ENCODE measurements around the gene ATP5PD.

ATP5PD gene

DNA sequence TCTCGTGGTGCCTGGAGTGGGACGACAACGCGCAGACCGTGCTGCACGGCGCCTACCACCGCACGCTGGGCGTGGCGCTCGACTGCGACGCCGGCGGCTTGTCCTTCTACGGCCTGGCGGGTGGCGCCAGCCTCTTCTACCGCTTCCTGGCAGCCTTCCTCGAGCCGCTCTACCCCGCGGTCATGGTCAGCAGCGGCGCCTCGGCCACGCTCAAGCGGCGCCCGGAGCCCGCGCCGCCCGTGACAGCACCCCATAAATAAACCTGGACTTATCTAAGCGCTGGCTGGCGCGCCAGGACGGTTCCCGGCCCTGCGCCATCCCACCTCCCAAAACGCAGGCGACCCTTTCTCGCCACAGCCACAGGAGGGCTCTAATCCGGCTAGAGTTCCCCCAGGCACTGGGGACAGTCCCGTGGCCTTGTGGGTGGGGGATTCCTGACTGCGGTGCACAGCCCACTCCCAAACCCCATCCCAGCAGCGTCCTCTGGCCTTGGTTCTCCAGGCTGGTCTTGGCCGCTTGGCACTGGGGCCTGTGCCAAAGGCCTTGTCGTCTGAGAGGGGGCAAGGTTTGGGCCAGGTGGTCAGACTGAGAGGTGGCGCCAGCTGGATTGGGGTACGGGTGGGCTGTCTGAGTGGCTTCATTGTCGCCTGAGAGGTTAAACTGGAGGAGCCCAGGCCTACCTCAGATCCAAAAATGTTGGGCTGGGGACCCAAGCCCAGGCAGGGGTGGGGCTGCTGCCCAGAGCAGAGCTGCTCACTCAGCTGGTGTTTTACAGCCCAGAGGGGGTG, 30.9 kb upstream of the ATP5PD start:
- H3K4me3 ChIP-seq (ENCODE audit: low read length), result peak overlapping the region; percentile 57
- no peaks in the 10 kb centered on the region for H3F3A ChIP-seq (ENCODE audit: control insufficient read depth, insufficient read depth)
- no peaks in the 10 kb centered on the region for H4K20me1 ChIP-seq (ENCODE audit: control insufficient read depth, insufficient read depth, low read depth, low read length)
- H3K36me3 ChIP-seq (ENCODE audit: control insufficient read depth, low read length), result no peaks in the 10 kb centered on the region
- TF ChIP-seq, protein P1, sequence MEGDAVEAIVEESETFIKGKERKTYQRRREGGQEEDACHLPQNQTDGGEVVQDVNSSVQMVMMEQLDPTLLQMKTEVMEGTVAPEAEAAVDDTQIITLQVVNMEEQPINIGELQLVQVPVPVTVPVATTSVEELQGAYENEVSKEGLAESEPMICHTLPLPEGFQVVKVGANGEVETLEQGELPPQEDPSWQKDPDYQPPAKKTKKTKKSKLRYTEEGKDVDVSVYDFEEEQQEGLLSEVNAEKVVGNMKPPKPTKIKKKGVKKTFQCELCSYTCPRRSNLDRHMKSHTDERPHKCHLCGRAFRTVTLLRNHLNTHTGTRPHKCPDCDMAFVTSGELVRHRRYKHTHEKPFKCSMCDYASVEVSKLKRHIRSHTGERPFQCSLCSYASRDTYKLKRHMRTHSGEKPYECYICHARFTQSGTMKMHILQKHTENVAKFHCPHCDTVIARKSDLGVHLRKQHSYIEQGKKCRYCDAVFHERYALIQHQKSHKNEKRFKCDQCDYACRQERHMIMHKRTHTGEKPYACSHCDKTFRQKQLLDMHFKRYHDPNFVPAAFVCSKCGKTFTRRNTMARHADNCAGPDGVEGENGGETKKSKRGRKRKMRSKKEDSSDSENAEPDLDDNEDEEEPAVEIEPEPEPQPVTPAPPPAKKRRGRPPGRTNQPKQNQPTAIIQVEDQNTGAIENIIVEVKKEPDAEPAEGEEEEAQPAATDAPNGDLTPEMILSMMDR (IDR thresholded peaks at IDR 0.05; ENCODE audit: low read depth, low read length, poor library complexity, severe bottlenecking), result peak; percentile 33
- peak; percentile 80 for TF ChIP-seq EZH2phosphoT487 (IDR thresholded peaks at IDR 0.05; ENCODE audit: borderline replicate concordance, low read length)
- peak overlapping the region; percentile 71 for H3K4me2 ChIP-seq (ENCODE audit: low read length)
- no peak overlapping the region for H3K27ac ChIP-seq (ENCODE audit: low read depth, low read length)
- no peaks in the 10 kb centered on the region for H3K9me2 ChIP-seq (replicated peaks; ENCODE audit: control insufficient read depth, low read length)
- H3K4me1 ChIP-seq (ENCODE audit: control insufficient read depth, low read length), result peaks cover 10% of the 10 kb centered on the region
- no peaks in the 10 kb centered on the region for H3K9me3 ChIP-seq (ENCODE audit: control insufficient read depth, insufficient read depth, low read length)
- H3K79me2 ChIP-seq (ENCODE audit: control insufficient read depth, low read length), result no peaks in the 10 kb centered on the region
- peaks cover 42% of the 10 kb centered on the region for H3K27me3 ChIP-seq (ENCODE audit: control insufficient read depth, low read length)

DNA sequence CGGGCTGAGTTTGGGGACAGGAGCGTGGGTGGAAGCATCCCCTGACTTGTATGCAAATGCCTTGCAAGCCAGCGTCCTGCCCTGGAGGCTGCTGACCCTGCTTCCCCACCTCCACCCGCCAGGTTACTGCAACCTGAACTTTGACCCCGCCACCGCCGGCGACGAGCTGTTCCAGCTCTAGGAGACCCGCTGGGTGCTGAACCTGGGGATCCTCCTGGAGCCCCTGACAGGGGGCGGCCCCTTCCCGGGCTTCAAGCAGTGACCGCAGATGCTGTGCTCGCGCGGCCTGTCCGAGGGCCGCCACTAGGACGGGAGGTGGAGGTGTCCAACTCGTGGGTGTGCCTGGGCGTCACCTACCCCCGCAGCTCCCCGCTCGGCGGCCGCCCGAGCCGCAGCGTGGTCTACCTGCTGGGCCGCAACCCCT, 30.3 kb upstream of the ATP5PD start:
- Histone ChIP-seq H3K79me2 (ENCODE audit: control insufficient read depth, low read length) (no peaks in the 10 kb centered on the region), H3K36me3 (ENCODE audit: control insufficient read depth, low read length) (no peaks in the 10 kb centered on the region), H3K27ac (ENCODE audit: low read depth, low read length) (no peak overlapping the region), H3F3A (ENCODE audit: control insufficient read depth, insufficient read depth) (no peaks in the 10 kb centered on the region), H3K9me2 (replicated peaks; ENCODE audit: control insufficient read depth, low read length) (no peaks in the 10 kb centered on the region), H3K4me3 (ENCODE audit: low read length) (peak overlapping the region; percentile 57), H4K20me1 (ENCODE audit: control insufficient read depth, insufficient read depth, low read depth, low read length) (no peaks in the 10 kb centered on the region), H3K4me2 (ENCODE audit: low read length) (peak overlapping the region; percentile 71), H3K9me3 (ENCODE audit: control insufficient read depth, insufficient read depth, low read length) (no peaks in the 10 kb centered on the region), H3K4me1 (ENCODE audit: control insufficient read depth, low read length) (peaks cover 10% of the 10 kb centered on the region), H3K27me3 (ENCODE audit: control insufficient read depth, low read length) (peaks cover 36% of the 10 kb centered on the region)
- TF ChIP-seq EZH2phosphoT487 (IDR thresholded peaks at IDR 0.05; ENCODE audit: borderline replicate concordance, low read length), result no peak; the same call in 1 of the 2 replicates
- TF ChIP-seq, protein P1 (IDR thresholded peaks at IDR 0.05; ENCODE audit: low read depth, low read length, poor library complexity, severe bottlenecking), result no peak

DNA sequence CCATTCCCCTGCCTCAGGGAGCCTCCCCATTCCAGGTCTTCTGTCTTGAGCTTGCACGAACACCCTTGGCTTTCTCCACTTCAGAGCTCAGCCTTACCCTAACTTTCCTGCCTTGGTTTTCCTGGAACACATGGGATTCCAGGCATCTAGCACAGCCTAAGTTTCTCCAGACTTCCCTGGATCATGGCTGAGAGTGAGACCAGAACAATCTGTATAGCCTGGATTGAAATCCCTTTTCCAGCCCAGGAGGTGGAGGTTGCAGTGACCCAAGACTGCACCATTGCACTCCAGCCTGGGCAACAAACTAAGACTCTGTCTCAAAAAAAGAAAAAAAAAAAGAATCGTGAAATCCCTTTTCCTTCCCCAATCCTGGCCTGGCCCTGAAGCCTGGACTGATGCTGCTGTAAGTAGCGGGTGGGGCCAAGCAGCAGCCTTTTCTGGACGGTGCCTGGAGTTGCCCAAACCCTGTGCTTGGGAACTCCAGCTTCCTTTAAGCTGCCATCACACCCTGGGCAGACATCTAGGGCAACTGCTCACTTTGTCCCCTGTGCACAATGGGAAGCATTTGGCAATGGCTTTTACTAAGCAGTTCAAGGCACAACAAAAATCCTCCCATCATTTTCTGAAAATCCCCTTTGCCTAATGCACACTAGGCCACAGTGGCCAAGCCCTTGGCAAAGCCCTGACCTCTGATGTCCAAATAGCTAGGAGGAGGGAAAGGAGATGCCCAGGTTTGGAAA, 29.0 kb upstream of the ATP5PD start:
- H3K36me3 ChIP-seq (ENCODE audit: control insufficient read depth, low read length), result no peaks in the 10 kb centered on the region
- no peak overlapping the region for H3K27ac ChIP-seq (ENCODE audit: low read depth, low read length)
- H3K79me2 ChIP-seq (ENCODE audit: control insufficient read depth, low read length), result no peaks in the 10 kb centered on the region
- peaks cover 10% of the 10 kb centered on the region for H3K4me1 ChIP-seq (ENCODE audit: control insufficient read depth, low read length)
- H3K4me3 ChIP-seq (ENCODE audit: low read length), result no peak overlapping the region
- H3K27me3 ChIP-seq (ENCODE audit: control insufficient read depth, low read length), result peaks cover 26% of the 10 kb centered on the region
- no peak overlapping the region for H3K4me2 ChIP-seq (ENCODE audit: low read length)
- no peaks in the 10 kb centered on the region for H3K9me2 ChIP-seq (replicated peaks; ENCODE audit: control insufficient read depth, low read length)
- no peaks in the 10 kb centered on the region for H4K20me1 ChIP-seq (ENCODE audit: control insufficient read depth, insufficient read depth, low read depth, low read length)
- no peaks in the 10 kb centered on the region for H3F3A ChIP-seq (ENCODE audit: control insufficient read depth, insufficient read depth)
- TF ChIP-seq, protein P1 (IDR thresholded peaks at IDR 0.05; ENCODE audit: low read depth, low read length, poor library complexity, severe bottlenecking), result no peak
- TF ChIP-seq EZH2phosphoT487 (IDR thresholded peaks at IDR 0.05; ENCODE audit: borderline replicate concordance, low read length), result no peak
- no peaks in the 10 kb centered on the region for H3K9me3 ChIP-seq (ENCODE audit: control insufficient read depth, insufficient read depth, low read length)

Measured in DOHH2 (cell line).